ENCODE results near the gene CBARP. TPM values are rescaled to one million over a fixed set of nuclear protein-coding genes. Genes with fewer than 3 reads are reported as not detected.

Gene CBARP
- total and polyA plus RNA-seq, 2 of the 13 experiments (the other 11 are each of a cell fraction or from before 2014, with no cell fraction given), result 1.2 to 1.4 TPM

- TF ChIP-seq DMTF1 (CRISPR knock-in tag; IDR thresholded peaks at IDR 0.05), result peak; percentile 98; the same call in 1 of the 2 replicates
- TF ChIP-seq, protein P1, sequence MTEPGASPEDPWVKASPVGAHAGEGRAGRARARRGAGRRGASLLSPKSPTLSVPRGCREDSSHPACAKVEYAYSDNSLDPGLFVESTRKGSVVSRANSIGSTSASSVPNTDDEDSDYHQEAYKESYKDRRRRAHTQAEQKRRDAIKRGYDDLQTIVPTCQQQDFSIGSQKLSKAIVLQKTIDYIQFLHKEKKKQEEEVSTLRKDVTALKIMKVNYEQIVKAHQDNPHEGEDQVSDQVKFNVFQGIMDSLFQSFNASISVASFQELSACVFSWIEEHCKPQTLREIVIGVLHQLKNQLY (CRISPR knock-in tag; IDR thresholded peaks at IDR 0.05), result 0 out of 2 replicates have a peak, but pooled peaks have one; percentile 11
- peak; percentile 9; the same call in 1 of the 2 replicates for TF ChIP-seq ZNF749 (CRISPR knock-in tag; IDR thresholded peaks at IDR 0.05; ENCODE audit: borderline replicate concordance)
- TF ChIP-seq ZFP37 (CRISPR knock-in tag; IDR thresholded peaks at IDR 0.05; ENCODE audit: borderline replicate concordance), result peak; percentile 45; the same call in 1 of the 2 replicates
- peak; percentile 96 for TF ChIP-seq YEATS4 (CRISPR knock-in tag; IDR thresholded peaks at IDR 0.05; ENCODE audit: borderline replicate concordance)
- TF ChIP-seq CSRNP2 (CRISPR knock-in tag; conservative IDR thresholded peaks at IDR 0.05; ENCODE audit: low read depth), result peak; percentile 84; the same call in 1 of the 2 replicates
- TF ChIP-seq ATF7-NPFF (CRISPR knock-in tag; IDR thresholded peaks at IDR 0.05; ENCODE audit: low read depth), result peak; percentile 94; the same call in 1 of the 2 replicates
- no peak for TF ChIP-seq ZFP36L1 (CRISPR knock-in tag; IDR thresholded peaks at IDR 0.05)
- TF ChIP-seq ZBTB21 (CRISPR knock-in tag; IDR thresholded peaks at IDR 0.05), result peak; percentile 31; the same call in 1 of the 2 replicates
- TF ChIP-seq ZNF572 (CRISPR knock-in tag; IDR thresholded peaks at IDR 0.05), result 0 out of 2 replicates have a peak, but pooled peaks have one; percentile 4
- TF ChIP-seq ZNF597 (CRISPR knock-in tag; IDR thresholded peaks at IDR 0.05), result no peak
- TF ChIP-seq, protein P2, sequence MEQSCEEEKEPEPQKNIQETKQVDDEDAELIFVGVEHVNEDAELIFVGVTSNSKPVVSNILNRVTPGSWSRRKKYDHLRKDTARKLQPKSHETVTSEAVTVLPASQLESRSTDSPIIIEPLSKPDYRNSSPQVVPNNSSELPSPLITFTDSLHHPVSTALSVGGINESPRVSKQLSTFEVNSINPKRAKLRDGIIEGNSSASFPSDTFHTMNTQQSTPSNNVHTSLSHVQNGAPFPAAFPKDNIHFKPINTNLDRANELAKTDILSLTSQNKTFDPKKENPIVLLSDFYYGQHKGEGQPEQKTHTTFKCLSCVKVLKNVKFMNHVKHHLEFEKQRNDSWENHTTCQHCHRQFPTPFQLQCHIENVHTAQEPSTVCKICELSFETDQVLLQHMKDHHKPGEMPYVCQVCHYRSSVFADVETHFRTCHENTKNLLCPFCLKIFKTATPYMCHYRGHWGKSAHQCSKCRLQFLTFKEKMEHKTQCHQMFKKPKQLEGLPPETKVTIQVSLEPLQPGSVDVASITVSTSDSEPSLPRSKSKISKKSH (CRISPR knock-in tag; IDR thresholded peaks at IDR 0.05; ENCODE audit: borderline replicate concordance), result no peak
- TF ChIP-seq, protein P3, sequence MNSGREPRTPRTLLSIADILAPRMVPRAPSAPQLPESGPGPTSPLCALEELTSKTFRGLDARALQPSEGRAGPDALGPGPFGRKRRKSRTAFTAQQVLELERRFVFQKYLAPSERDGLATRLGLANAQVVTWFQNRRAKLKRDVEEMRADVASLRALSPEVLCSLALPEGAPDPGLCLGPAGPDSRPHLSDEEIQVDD (CRISPR knock-in tag; IDR thresholded peaks at IDR 0.05; ENCODE audit: borderline replicate concordance), result no peak; the same call in 1 of the 2 replicates
- TF ChIP-seq ZNF20 (CRISPR knock-in tag; IDR thresholded peaks at IDR 0.05), result no peak
- TF ChIP-seq GATAD1 (CRISPR knock-in tag; IDR thresholded peaks at IDR 0.05), result peak; percentile 77
- peak; percentile 89 for TF ChIP-seq ZFX (CRISPR knock-in tag; IDR thresholded peaks at IDR 0.05; ENCODE audit: low read depth)
- peak; percentile 97 for TF ChIP-seq RAD51 (IDR thresholded peaks at IDR 0.05; ENCODE audit: borderline replicate concordance)
- TF ChIP-seq ZNF547 (CRISPR knock-in tag; IDR thresholded peaks at IDR 0.05), result peak; percentile 75
- no peak; the same call in 1 of the 2 replicates for TF ChIP-seq NRL (CRISPR knock-in tag; IDR thresholded peaks at IDR 0.05; ENCODE audit: borderline replicate concordance)
- peak; percentile 49; the same call in 1 of the 2 replicates for TF ChIP-seq PHF8 (CRISPR knock-in tag; IDR thresholded peaks at IDR 0.05)
- TF ChIP-seq ZNF484 (CRISPR knock-in tag; IDR thresholded peaks at IDR 0.05; ENCODE audit: borderline replicate concordance, low read depth), result no peak
Measured at GRCh38 chr19:1275260-1275975, 37.6 kb upstream of the CBARP start, which contains the start of gene FAM174C (continued).
